Measurements from ENCODE around the gene DNAJB12.

Gene DNAJB12

DNA sequence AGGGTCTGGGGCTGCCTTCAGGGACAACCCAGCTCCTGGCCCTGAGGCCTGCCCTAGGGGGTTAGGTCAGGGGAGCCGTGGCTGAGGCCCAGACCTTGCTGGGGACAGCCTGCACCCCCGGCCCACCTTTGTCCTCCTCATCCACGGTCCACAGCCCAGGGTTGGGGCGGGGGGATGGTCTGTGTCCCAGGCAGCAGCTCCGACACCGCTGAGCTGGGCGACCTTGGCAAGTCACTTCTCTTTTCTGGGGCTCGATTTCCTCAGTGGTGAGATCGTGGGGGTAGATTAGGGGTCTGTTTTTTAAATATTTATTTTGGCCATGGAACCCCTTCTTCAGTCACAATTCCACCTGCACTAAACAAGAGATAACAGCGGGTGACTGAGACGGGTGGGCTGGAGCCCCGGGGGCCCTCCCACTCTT, 30.9 kb downstream of the DNAJB12 start:
- TF ChIP-seq, protein P1, sequence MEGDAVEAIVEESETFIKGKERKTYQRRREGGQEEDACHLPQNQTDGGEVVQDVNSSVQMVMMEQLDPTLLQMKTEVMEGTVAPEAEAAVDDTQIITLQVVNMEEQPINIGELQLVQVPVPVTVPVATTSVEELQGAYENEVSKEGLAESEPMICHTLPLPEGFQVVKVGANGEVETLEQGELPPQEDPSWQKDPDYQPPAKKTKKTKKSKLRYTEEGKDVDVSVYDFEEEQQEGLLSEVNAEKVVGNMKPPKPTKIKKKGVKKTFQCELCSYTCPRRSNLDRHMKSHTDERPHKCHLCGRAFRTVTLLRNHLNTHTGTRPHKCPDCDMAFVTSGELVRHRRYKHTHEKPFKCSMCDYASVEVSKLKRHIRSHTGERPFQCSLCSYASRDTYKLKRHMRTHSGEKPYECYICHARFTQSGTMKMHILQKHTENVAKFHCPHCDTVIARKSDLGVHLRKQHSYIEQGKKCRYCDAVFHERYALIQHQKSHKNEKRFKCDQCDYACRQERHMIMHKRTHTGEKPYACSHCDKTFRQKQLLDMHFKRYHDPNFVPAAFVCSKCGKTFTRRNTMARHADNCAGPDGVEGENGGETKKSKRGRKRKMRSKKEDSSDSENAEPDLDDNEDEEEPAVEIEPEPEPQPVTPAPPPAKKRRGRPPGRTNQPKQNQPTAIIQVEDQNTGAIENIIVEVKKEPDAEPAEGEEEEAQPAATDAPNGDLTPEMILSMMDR (IDR thresholded peaks at IDR 0.05; ENCODE audit: borderline replicate concordance, insufficient read depth, low read depth, low read length), result no peak
- no peak overlapping the region for H3K4me3 ChIP-seq (ENCODE audit: low read depth, low read length)

DNA sequence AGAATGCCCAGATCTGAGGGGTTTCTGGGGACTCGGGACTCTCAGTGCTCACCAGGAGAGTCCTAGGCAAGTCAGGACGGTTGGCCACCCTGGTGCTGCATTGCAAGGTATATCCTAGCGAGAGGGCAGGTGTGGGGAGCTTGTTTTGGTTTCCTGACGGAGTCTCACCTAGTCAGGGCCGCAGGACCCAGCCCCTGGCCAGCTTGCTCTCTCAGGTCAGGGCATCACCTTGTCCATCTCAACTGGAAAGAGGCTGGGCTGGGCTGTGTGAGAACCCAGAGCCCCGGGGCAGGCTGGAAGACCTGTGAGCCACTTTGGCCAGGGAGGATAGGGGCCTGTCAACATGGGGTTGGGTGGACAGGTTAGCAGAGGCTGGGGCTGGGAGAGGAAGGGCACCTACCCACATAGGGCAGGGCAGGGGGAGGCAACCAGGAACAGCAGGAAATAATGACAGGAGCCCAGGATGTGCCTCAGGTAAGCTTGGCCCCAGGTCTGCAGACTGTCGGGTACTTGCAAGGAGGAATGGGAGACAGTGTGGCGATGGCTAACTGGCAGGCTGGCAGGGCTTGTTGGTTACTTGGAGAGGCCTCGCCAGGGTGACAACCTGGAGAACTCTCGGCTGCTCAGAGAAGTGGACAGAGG, 31.5 kb downstream of the DNAJB12 start:
- H3K4me3 ChIP-seq (ENCODE audit: low read depth, low read length), result no peak overlapping the region

DNA sequence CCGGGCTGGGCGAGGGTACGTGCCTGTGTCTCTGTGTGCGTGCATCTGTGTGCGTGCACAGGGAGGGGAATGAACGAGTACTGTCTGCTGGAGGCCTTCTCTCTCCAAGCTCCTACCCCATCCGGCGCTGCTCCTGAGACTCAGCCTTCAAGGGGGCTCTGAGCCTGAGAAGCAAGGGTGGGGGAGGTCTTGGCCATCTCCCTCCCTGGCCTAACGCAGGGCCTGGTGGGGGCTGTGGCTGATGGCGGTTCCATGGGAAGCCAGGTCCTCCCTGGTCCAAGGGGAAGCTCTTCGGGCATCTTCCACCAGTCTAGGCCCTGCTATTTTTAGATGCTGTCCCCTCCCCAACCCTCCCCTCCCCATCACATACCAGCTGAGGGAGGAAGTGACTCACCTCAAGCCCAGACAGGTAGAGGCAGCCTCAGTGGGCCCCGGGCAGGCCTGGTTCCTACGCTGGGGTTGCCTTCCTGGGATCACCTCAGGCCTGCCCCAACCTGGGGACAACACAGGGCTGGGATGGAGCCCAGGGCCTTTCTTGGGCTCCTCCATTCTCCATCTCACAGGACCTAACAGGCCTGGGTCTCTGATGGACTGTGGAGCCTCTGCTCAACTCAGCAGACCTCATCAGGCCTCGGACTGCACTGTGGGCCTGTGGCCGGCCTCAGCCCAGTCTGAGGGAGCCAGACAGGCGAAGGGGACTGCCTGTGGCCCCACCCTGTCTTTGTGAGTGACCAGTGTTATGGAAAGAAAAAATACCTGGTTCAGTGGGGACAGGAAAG, 32.2 kb downstream of the DNAJB12 start:
- TF ChIP-seq, protein P1 (IDR thresholded peaks at IDR 0.05; ENCODE audit: borderline replicate concordance, insufficient read depth, low read depth, low read length), result no peak
- H3K4me3 ChIP-seq (ENCODE audit: low read depth, low read length), result no peak overlapping the region

More for the DNA sequence above, 31.5 kb downstream of the DNAJB12 start:
- TF ChIP-seq, protein P1 (IDR thresholded peaks at IDR 0.05; ENCODE audit: borderline replicate concordance, insufficient read depth, low read depth, low read length), result no peak

DNA sequence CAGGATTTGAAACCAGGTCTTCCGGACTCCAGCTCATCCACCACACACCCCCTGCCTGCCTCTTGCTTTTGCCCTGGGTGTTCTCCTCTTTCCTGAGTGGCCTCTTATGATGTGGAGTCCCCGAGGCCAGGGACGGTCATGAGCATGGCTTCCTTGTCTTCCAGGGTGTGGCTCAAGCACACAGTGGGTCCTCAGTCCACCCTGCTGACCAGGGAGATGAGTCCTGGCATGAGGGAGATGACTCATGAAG, 32.8 kb downstream of the DNAJB12 start:
- TF ChIP-seq, protein P1 (IDR thresholded peaks at IDR 0.05; ENCODE audit: borderline replicate concordance, insufficient read depth, low read depth, low read length), result no peak
- H3K4me3 ChIP-seq (ENCODE audit: low read depth, low read length), result no peak overlapping the region

DNA sequence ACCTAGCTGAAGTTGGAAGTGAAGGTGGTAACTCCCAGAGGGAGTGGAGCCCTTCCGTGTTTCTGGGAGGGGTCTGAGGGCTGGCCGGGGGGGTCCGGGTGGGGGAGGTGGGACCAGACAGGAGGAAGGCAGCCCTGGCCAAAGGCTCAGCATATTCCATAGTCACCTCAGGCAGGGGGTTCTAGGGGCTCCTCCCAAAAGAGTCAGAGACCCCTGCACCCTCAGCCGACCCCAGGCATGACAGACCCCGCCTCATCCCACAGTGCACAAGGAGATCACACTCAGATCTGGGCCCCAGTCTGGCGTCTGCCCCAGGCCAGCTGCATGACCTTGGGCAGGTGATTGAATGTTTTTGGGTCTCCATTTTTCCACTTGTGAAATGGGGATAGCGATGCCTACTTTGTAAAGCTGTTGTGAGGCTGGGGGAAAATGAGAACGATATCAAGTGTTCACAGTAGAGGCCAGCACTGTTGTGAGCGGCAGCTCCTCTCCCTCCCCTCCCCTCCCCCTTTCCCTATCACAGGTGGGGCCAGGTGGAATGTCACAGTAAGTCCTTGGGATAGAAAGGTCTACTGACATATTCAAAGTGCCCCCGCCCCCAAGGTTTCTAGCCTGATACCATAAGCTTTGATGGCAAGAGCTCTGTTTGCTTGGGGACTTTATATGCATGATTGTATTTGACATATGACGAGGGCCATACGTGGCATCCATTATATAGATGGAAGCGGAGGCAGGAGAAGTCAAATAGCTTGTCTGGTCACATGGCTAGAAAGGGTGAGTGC, 33.3 kb downstream of the DNAJB12 start:
- TF ChIP-seq, protein P1 (IDR thresholded peaks at IDR 0.05; ENCODE audit: borderline replicate concordance, insufficient read depth, low read depth, low read length), result no peak
- no peak overlapping the region for H3K4me3 ChIP-seq (ENCODE audit: low read depth, low read length)

DNA sequence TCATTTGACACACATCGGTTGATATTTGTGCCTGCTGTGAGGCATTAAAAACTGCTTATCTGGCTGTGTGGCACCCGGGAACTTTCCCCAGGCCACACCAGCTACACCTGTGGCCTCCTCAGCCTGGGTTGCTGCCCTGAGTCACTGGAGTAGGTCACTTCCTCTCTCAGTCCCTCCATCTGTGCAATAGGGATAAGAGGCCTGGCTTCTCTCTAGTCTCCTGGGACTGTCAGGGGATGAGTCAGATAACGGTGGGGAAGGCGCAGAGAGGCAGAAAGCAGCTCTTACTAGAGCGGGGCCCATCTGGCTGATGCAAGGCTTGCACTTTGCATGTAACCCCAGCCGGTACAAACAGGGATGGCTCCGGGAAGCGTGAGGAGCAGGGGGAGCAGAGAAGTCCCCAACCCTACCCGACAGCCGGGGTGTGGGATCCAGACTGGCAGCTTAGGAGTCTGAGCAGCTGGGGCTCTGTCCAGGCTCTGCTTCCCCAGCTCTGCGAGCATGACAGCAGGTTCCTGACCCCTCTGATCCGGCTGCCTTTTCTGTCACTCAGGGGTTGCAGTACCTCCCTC, 34.0 kb downstream of the DNAJB12 start:
- H3K4me3 ChIP-seq (ENCODE audit: low read depth, low read length), result no peak overlapping the region
- TF ChIP-seq, protein P1 (IDR thresholded peaks at IDR 0.05; ENCODE audit: borderline replicate concordance, insufficient read depth, low read depth, low read length), result no peak

Data from GM12875 (cell line).